ENCODE measurements around the gene PARP9.
A peak's percentile ranks its signal among the peaks of the same experiment; 100 is the strongest.

PARP9 gene

GRCh38 chr3:122519693-122520092, 44.4 kb downstream of the PARP9 start:
- no peak overlapping the region for H3K4me3 ChIP-seq (ENCODE audit: control insufficient read depth, low read depth, low read length)
- TF ChIP-seq CTCF (IDR thresholded peaks at IDR 0.05; ENCODE audit: control insufficient read depth, insufficient read depth, low read depth, low read length, missing control alignments), result no peak
- DNase-seq (ENCODE audit: low read depth), result no peak

- TF ChIP-seq CTCF (IDR thresholded peaks at IDR 0.05; ENCODE audit: control insufficient read depth, insufficient read depth, low read depth, low read length, missing control alignments), result no peak
- H3K4me3 ChIP-seq (ENCODE audit: control insufficient read depth, low read depth, low read length), result no peak overlapping the region
- no peak for DNase-seq (ENCODE audit: low read depth)
These were observed 47.2 kb downstream of the PARP9 start for GRCh38 chr3:122516846-122517360.

GRCh38 chr3:122515870-122516269, 48.2 kb downstream of the PARP9 start:
- TF ChIP-seq CTCF (IDR thresholded peaks at IDR 0.05; ENCODE audit: control insufficient read depth, insufficient read depth, low read depth, low read length, missing control alignments), result no peak
- no peak overlapping the region for H3K4me3 ChIP-seq (ENCODE audit: control insufficient read depth, low read depth, low read length)
- no peak for DNase-seq (ENCODE audit: low read depth)

- H3K4me3 ChIP-seq (ENCODE audit: control insufficient read depth, low read depth, low read length), result peak overlapping the region; percentile 72
- no peak for TF ChIP-seq CTCF (IDR thresholded peaks at IDR 0.05; ENCODE audit: control insufficient read depth, insufficient read depth, low read depth, low read length, missing control alignments)
- DNase-seq (ENCODE audit: low read depth), result no peak
These were observed 49.1 kb downstream of the PARP9 start for GRCh38 chr3:122515020-122515468.

GRCh38 chr3:122514123-122515019, 49.7 kb downstream of the PARP9 start, which contains the start of gene KPNA1:
TSS of gene KPNA1 (minus strand) at chr3:122514939. CDS start at chr3:122496565, 18,374 bp downstream.
- no peak for TF ChIP-seq CTCF (IDR thresholded peaks at IDR 0.05; ENCODE audit: control insufficient read depth, insufficient read depth, low read depth, low read length, missing control alignments)
- DNase-seq (ENCODE audit: low read depth), result peak; percentile 39
- peak within 1 kb of the TSS; percentile 72 for H3K4me3 ChIP-seq (ENCODE audit: control insufficient read depth, low read depth, low read length)

GRCh38 chr3:122513386-122514122, 50.5 kb downstream of the PARP9 start:
- no peak for DNase-seq (ENCODE audit: low read depth)
- TF ChIP-seq CTCF (IDR thresholded peaks at IDR 0.05; ENCODE audit: control insufficient read depth, insufficient read depth, low read depth, low read length, missing control alignments), result no peak
- peak overlapping the region; percentile 72 for H3K4me3 ChIP-seq (ENCODE audit: control insufficient read depth, low read depth, low read length)

All from AG09309 (cell line).